ENCODE data around the gene TRIM42. TPM values are rescaled to one million over a fixed set of nuclear protein-coding genes. Genes with fewer than 3 reads are reported as not detected.

TRIM42 gene
- total RNA-seq, 4 donors from 2014 or later: not detected

- H3K9me3 ChIP-seq: no peaks in the 10 kb centered on the region
- TF ChIP-seq CTCF (IDR thresholded peaks at IDR 0.05) (no peak), POLR2A (IDR thresholded peaks at IDR 0.05) (no peak), EP300 (IDR thresholded peaks at IDR 0.05) (no peak)
- H3K27me3 ChIP-seq: no peaks in the 10 kb centered on the region
- peaks cover 0 to 14% (median 0%) of the 10 kb centered on the region in 4 donors for H3K4me1 ChIP-seq
- no peaks in the 10 kb centered on the region for H3K36me3 ChIP-seq
- no peak overlapping the region for H3K27ac ChIP-seq
- no peak overlapping the region for H3K4me3 ChIP-seq
- DNase-seq (ENCODE audit: low spot score in 2 of 2): no peak
- 90 to 99% methylated on average over 4 of the region's 4 CpGs for WGBS, 2 donors
Measured at GRCh38 chr3:140702281-140702680, 24.4 kb downstream of the TRIM42 start.

GRCh38 chr3:140703496-140703895, 25.6 kb downstream of the TRIM42 start:
- no peak overlapping the region for H3K27ac ChIP-seq

GRCh38 chr3:140704733-140705132, 26.9 kb downstream of the TRIM42 start:
- WGBS, 2 donors: 83 to 100% methylated on average over 1 of the region's 1 CpG

More at GRCh38 chr3:140703496-140703895, 25.6 kb downstream of the TRIM42 start:
- H3K4me1 ChIP-seq: peaks cover 0 to 23% (median 0%) of the 10 kb centered on the region in 4 donors
- no peaks in the 10 kb centered on the region for H3K9me3 ChIP-seq
- no peak for DNase-seq (ENCODE audit: low spot score in 2 of 2)
- H3K36me3 ChIP-seq: no peaks in the 10 kb centered on the region
- no peak overlapping the region for H3K4me3 ChIP-seq
- no peaks in the 10 kb centered on the region for H3K27me3 ChIP-seq
- WGBS, 2 donors: 79 to 86% methylated on average over 1 of the region's 1 CpG
- no peak for TF ChIP-seq EP300 (IDR thresholded peaks at IDR 0.05)
- TF ChIP-seq CTCF (IDR thresholded peaks at IDR 0.05): no peak
- TF ChIP-seq POLR2A (IDR thresholded peaks at IDR 0.05): no peak

GRCh38 chr3:140705954-140706353, 28.1 kb downstream of the TRIM42 start:
- H3K36me3 ChIP-seq: no peaks in the 10 kb centered on the region
- peak overlapping the region in 2 of 4 donors; percentile 40 to 67 for H3K27ac ChIP-seq
- no peak for DNase-seq (ENCODE audit: low spot score in 2 of 2)
- H3K4me3 ChIP-seq: no peak overlapping the region
- H3K9me3 ChIP-seq: no peaks in the 10 kb centered on the region
- TF ChIP-seq EP300 (IDR thresholded peaks at IDR 0.05) (no peak), CTCF (IDR thresholded peaks at IDR 0.05) (no peak), POLR2A (IDR thresholded peaks at IDR 0.05) (no peak)
- no peaks in the 10 kb centered on the region for H3K27me3 ChIP-seq
- peaks cover 0 to 44% (median 2%) of the 10 kb centered on the region in 4 donors for H3K4me1 ChIP-seq

More at GRCh38 chr3:140704733-140705132, 26.9 kb downstream of the TRIM42 start:
- H3K4me1 ChIP-seq: peaks cover 0 to 33% (median 2%) of the 10 kb centered on the region in 4 donors
- H3K9me3 ChIP-seq: no peaks in the 10 kb centered on the region
- H3K36me3 ChIP-seq: no peaks in the 10 kb centered on the region
- no peak for DNase-seq (ENCODE audit: low spot score in 2 of 2)
- no peak overlapping the region for H3K27ac ChIP-seq
- TF ChIP-seq POLR2A (IDR thresholded peaks at IDR 0.05) (no peak), CTCF (IDR thresholded peaks at IDR 0.05) (no peak), EP300 (IDR thresholded peaks at IDR 0.05) (no peak)
- no peak overlapping the region for H3K4me3 ChIP-seq
- H3K27me3 ChIP-seq: no peaks in the 10 kb centered on the region

GRCh38 chr3:140706360-140706759, 28.5 kb downstream of the TRIM42 start:
- H3K27me3 ChIP-seq: no peaks in the 10 kb centered on the region
- peak in 1 of 2 donors; percentile 52 for TF ChIP-seq EP300 (IDR thresholded peaks at IDR 0.05)
- TF ChIP-seq POLR2A (IDR thresholded peaks at IDR 0.05): no peak
- no peak for TF ChIP-seq CTCF (IDR thresholded peaks at IDR 0.05)
- H3K27ac ChIP-seq: peak overlapping the region in 1 of 4 donors; percentile 71
- no peak overlapping the region for H3K4me3 ChIP-seq
- H3K4me1 ChIP-seq: peaks cover 0 to 44% (median 2%) of the 10 kb centered on the region in 4 donors
- H3K36me3 ChIP-seq: no peaks in the 10 kb centered on the region
- DNase-seq (ENCODE audit: low spot score in 2 of 2): no peak
- no peaks in the 10 kb centered on the region for H3K9me3 ChIP-seq

Measured in tibial nerve (tissue), 4 donors.